HG02852 (cell line): ENCODE measurements around the gene ICA1.

ENCODE experiments used
- ATAC-seq: cut with Tn5 transposase; IDR thresholded peaks from one replicate; pipeline ENCODE4 v1.9.1; 2021; ENCODE audit warnings: mild to moderate bottlenecking, moderate library complexity; ENCODE audit not compliant: unreplicated experiment

ICA1 gene

DNA sequence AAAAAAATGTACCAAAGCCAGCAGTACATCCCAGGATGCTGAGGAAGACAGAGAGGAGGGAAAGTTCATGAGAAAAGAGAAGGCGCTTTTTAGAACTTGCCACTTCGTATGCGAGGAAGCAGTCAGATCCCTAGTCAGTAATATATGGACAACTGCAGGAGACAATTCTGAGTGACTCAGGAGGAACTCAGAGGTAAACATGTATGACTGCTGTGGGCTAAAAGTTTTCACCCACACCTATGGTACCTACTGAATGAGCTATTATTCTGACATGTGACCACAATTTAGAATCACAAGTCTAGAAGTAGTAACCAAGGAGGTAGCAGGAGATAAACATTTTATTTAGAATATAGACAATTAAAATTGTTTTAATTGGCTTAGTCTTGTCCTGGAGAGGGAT lies 126.5 kb downstream of the ICA1 start:
- no peak for ATAC-seq

- peak; percentile 77 for ATAC-seq
These were observed 127.8 kb downstream of the ICA1 start for GRCh38 chr7:8134089-8134733.

DNA sequence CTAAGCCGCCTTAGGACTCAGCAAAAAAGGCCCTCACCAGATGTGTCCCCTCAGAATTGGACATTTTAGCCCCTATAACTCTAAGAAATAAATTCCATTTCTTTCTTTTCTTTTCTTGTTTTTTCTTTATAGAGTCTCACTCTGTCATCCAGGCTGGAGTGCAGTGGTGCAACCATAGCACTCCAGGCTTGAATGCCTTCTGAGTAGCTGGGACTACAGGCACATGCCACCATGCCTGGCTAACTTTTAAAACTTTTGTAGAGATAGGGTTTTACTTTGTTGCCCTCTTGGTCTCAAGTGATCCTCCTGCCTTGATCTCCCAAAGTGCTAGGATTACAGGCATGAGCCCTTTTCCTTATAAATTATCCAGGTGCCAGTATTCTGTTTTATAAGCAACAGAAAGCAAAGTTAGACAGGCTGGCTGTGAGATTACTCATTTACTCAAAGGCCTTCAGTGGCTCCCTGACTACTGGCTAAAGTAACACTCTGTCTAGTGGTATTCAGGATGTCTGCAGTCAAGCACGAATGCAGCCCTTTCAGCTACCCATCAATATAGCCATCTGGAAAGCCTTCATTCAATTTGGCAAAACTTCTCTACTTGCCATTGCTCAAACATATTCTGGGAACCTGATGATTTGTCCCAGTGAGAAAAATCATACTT lies 128.6 kb downstream of the ICA1 start:
- no peak for ATAC-seq

- ATAC-seq: peak; percentile 45
These were observed 130.0 kb downstream of the ICA1 start for GRCh38 chr7:8131694-8132605.

DNA sequence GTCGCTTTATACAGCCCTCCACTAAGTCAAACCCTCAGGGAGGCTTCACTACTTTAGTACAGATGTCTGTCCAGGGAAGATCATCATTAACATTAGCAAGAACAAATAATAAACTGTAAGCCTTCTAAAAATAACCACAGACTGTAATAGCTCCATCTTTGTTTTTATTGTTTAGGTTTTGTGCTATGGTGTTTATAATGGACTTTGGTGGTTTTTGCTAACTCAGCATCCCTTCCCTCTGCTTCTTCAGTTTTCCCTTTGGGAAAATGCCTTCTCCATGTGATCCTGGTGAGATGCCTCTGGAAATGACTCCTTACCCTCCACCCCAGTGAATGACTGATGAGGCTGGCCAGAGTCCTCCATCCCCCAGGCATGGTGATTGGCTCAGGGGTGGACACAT lies 131.3 kb downstream of the ICA1 start:
- ATAC-seq: no peak

- no peak for ATAC-seq
These were observed 132.7 kb downstream of the ICA1 start for GRCh38 chr7:8129318-8129659.

DNA sequence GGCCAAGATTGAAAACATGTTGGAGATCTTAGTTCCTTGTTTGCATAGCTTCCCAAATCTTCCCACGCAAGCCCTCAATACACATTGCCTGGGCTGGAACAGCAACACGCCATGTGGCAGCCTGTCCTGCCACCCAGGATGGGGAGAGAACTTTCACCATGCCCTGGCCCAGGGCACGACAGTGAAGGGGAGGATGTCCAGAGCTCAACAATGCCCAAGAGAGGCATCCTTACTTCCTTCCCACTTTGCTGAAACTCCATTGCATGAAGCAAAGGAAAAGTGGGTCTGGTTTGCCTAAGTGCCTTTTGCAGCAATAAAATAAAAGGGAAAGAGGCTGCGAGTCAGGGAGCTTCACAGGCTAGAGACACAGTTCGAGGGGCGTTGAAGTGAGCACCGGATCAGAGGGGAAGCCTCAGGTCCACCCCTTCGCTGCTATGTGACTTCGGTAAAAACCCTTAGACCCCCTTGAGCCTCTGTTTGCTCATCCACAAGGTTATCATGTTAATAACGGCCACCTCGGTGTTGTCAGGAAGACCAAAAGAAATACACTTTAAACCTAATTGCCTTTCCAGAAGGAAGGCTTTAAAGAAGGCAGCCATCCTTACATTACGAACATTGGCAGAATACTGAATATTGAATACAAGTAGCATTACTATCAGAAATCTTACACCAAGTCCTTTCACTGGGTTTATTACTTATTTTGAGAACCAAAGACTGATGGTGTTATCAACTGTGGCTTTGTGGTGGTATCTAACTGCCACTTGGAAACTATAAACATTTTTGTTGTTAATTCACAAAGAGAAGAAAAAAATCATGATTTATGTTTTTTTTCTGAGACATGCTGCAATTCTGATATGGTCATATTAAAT lies 133.3 kb downstream of the ICA1 start:
- no peak for ATAC-seq

- no peak for ATAC-seq
These were observed 135.3 kb downstream of the ICA1 start for GRCh38 chr7:8126601-8127167.

- ATAC-seq: peak; percentile 75
These were observed 136.1 kb downstream of the ICA1 start for GRCh38 chr7:8125680-8126444.

DNA sequence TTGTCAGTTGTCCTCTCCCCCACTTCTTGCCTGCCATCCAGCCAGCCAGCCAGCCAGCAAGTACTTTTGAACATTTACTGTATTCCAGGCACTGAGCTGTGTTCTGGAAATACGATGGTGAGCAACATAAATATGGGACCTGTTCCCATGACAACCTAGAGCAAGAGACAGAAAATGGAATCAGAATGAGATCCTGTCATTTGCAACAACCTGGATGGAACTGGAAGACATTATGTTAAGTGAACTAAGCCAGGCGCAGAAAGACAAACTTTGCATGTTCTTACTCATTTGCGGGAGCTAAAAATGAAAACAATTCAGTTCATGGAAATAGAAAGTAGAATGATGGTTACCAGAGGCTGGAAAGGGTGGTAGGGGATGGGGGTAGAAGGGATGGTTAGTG lies 140.7 kb downstream of the ICA1 start:
- no peak for ATAC-seq

- no peak for ATAC-seq
These were observed 141.4 kb downstream of the ICA1 start for GRCh38 chr7:8120390-8121058.

DNA sequence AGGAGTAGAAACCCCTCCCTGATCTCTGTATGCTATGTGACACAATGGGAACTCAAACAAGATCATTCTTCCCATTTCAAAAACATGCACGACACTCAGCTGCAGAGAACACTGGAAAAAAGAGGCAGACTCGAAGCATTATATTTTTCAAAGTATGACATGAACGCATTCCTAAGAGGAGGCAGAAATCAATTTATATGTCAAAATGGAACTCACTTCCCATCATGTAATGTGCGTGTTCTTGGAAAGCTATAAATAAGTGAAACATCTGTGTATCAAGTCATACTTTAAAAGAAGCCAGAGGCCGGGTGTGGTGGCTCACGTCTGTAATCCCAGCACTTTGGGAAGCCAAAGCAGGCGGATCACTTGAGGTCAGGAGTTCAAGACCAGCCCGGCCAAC lies 142.7 kb downstream of the ICA1 start:
- ATAC-seq: no peak

DNA sequence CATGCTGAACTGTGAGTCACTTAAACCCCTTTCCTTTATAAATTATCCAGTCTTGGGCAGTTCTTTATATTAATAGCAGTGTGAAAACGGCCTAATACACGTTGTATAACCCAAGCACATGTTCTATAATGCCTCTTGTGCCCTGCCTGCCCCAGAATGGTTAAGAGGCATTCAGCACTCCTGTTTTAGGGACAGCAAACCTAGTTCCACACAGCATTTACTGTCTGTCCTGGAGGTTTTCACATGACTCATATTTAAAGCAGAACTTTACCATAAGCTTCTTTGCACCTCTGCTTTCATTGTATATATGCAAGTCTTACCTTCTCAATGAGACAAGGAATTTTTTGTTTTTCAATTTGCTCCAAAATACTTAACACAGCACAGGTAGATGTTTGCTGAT lies 144.8 kb downstream of the ICA1 start:
- no peak for ATAC-seq

- ATAC-seq: peak; percentile 78
These were observed 146.2 kb downstream of the ICA1 start for GRCh38 chr7:8115547-8116402.

- ATAC-seq: peak; percentile 62
These were observed 147.8 kb downstream of the ICA1 start for GRCh38 chr7:8114175-8114574.

DNA sequence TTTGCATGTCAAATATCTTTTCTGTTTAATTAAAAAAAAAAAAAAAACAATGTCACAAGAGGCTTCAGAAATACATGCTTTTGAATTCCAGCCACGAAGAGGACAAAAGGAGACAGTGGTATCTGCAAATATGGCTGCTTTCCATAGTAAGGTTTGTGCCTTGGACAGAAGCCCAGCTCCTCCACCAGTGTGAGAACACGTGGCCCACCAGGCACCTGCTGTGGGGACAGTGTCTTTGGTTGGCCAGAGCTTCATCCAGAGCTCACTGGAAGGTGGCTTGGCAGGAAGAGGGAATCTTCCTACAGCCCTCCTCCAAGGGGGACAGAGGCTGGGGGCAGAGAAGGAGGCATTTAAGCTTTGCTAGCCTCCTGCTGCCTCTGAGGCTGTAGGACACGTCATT lies 148.8 kb downstream of the ICA1 start:
- no peak for ATAC-seq

- no peak for ATAC-seq
These were observed 149.3 kb downstream of the ICA1 start for GRCh38 chr7:8112685-8113084.

GRCh38 chr7:8111282-8111960 lies 150.5 kb downstream of the ICA1 start:
- ATAC-seq: no peak
